ENCODE measurements around the gene TSPAN17. TPM values are rescaled to one million over a fixed set of nuclear protein-coding genes. Genes with fewer than 3 reads are reported as not detected.
A peak's percentile ranks its signal among the peaks of the same experiment; 100 is the strongest.

Gene TSPAN17
- total RNA-seq, 1 experiment from 2014 or later, result 50.1 TPM

GRCh38 chr5:176619569-176620332 lies 27.5 kb upstream of the TSPAN17 start:
- Histone ChIP-seq H3K9me3 (ENCODE audit: control insufficient read depth in 1 of 2, insufficient read depth in 1 of 2, low read depth in 1 of 2, low read length in 2 of 2) (no peaks in the 10 kb centered on the region), H3K27me3 (ENCODE audit: insufficient read depth, low read length) (no peaks in the 10 kb centered on the region), H3K36me3 (ENCODE audit: control insufficient read depth in 1 of 2, insufficient read depth in 2 of 2, low read length in 2 of 2) (no peaks in the 10 kb centered on the region), H3K4me1 (ENCODE audit: control insufficient read depth in 1 of 2, insufficient read depth in 2 of 2, low read length in 2 of 2) (peaks cover 9 to 23% of the 10 kb centered on the region in 2 experiments), H3K79me2 (ENCODE audit: insufficient read depth, low read length) (no peaks in the 10 kb centered on the region), H3K4me3 (replicated peaks in 1 of 2; ENCODE audit: low read depth in 1 of 2, low read length in 2 of 2) (no peak overlapping the region), H3K27ac (ENCODE audit: low read depth, low read length) (no peak overlapping the region), H3K9ac (ENCODE audit: low read length) (no peak overlapping the region), H4K20me1 (ENCODE audit: insufficient read depth) (no peaks in the 10 kb centered on the region), H2AFZ (ENCODE audit: low read depth, low read length, poor library complexity, severe bottlenecking) (peak overlapping the region; percentile 74), H3K4me2 (ENCODE audit: low read length) (peak overlapping the region; percentile 71), H3K9me2 (ENCODE audit: insufficient read depth) (no peaks in the 10 kb centered on the region)
- intact Hi-C loops (cut with micrococcal nuclease), result loop anchor here (1.0 kb wide), 2 partner anchors 45 to 203 kb away; partner anchors contain the start of gene CLTB
- no TSS peak for BruUV-seq (replicated peaks)
- POLR2A ChIA-PET, result no interaction called here
- no peak for TF ChIP-seq JUND (IDR thresholded peaks at IDR 0.05)
- no peak for TF ChIP-seq POLR2AphosphoS5 (IDR thresholded peaks at IDR 0.05; ENCODE audit: low read depth, low read length)
- no peak for TF ChIP-seq CBX3 (IDR thresholded peaks at IDR 0.05; ENCODE audit: low read depth)
- TF ChIP-seq SRF (IDR thresholded peaks at IDR 0.05; ENCODE audit: low read depth), result no peak
- no peak for TF ChIP-seq EZH2phosphoT487 (IDR thresholded peaks at IDR 0.05; ENCODE audit: borderline replicate concordance)
- no peak for TF ChIP-seq ZNF274 (IDR thresholded peaks at IDR 0.05; ENCODE audit: low read depth, low read length)
- TF ChIP-seq EGR1 (IDR thresholded peaks at IDR 0.05; ENCODE audit: low read depth), result no peak
- TF ChIP-seq SP1 (IDR thresholded peaks at IDR 0.05; ENCODE audit: low read depth), result no peak
- TF ChIP-seq YY1 (IDR thresholded peaks at IDR 0.05; ENCODE audit: extremely low read depth, insufficient replicate concordance, low read depth, low read length), result no peak
- TF ChIP-seq ZBTB33 (IDR thresholded peaks at IDR 0.05; ENCODE audit: extremely low read depth, insufficient replicate concordance, low read length), result no peak
- TF ChIP-seq TCF7L2 (IDR thresholded peaks at IDR 0.05; ENCODE audit: borderline replicate concordance, extremely low read depth, insufficient read depth, insufficient read length), result no peak
- TF ChIP-seq POLR2A (IDR thresholded peaks at IDR 0.05; ENCODE audit: borderline replicate concordance, extremely low read depth, insufficient read depth, insufficient read length), result no peak
- no peak for TF ChIP-seq ELF1 (IDR thresholded peaks at IDR 0.05; ENCODE audit: borderline replicate concordance, low read depth)
- TF ChIP-seq ATF3 (IDR thresholded peaks at IDR 0.05), result no peak
- no peak for TF ChIP-seq SIN3A (IDR thresholded peaks at IDR 0.05; ENCODE audit: low read depth)
- DNase-seq (ENCODE audit: low read depth, low spot score), result no peak
- CTCF ChIA-PET, result no interaction called here
- no peak for ATAC-seq
- RAD21 ChIA-PET (ENCODE audit: low non-redundant PET in 1 of 2, low total read pairs in 2 of 2, uncharacterized antibody in 2 of 2, unreplicated experiment in 2 of 2), result no interaction called here

Measured in HCT116 (cell line).